ENCODE measurements around the gene ELFN1. TPM values are rescaled to one million over a fixed set of nuclear protein-coding genes. Genes with fewer than 3 reads are reported as not detected.

ELFN1 gene
- total RNA-seq, 1 donor from 2014 or later, result not detected

DNA sequence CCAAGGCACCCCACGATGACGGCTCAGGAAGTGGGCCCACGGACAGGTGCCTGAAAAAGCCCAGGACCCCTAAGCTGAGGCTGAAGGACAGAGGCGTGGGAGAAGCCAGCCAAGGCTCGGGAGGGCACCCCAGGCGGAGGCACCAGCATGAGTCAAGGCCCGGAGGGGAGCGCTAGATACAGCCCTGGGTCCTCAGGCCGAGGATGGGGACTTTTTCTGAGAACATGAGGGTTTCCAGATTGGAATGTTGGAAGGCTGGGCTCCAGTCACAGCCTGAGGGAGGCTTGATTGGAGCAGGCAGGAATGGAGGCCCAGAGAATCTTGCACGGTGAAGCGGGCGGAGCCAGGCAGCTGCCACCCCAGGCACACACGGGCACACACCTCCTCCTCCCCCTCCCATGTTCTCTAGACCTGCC is 19.0 kb upstream of the ELFN1 start:
- Mint-ChIP-seq H3K36me3 (ENCODE audit: low read depth) (no peaks in the 10 kb centered on the region), H3K27ac (no peak overlapping the region), H3K27me3 (peaks cover 26% of the 10 kb centered on the region), H3K4me3 (no peak overlapping the region), H3K4me1 (no peaks in the 10 kb centered on the region), H3K9me3 (no peaks in the 10 kb centered on the region)
- ChIA-PET POLR2A (no interaction called here), CTCF (no interaction called here)
- intact Hi-C loops (cut with micrococcal nuclease), result no loop called here
- no peak for TF ChIP-seq CTCF (IDR thresholded peaks at IDR 0.05)
- ATAC-seq (ENCODE audit: low read depth) (no peak), DNase-seq (no peak)

GRCh38 chr7:1651891-1652290 is 18.2 kb upstream of the ELFN1 start:
- intact Hi-C loops (cut with micrococcal nuclease), result no loop called here
- ChIA-PET POLR2A (no interaction called here), CTCF (no interaction called here)
- H3K4me3 Mint-ChIP-seq, result no peak overlapping the region
- TF ChIP-seq CTCF (IDR thresholded peaks at IDR 0.05), result no peak
- H3K9me3 Mint-ChIP-seq, result no peaks in the 10 kb centered on the region
- no peaks in the 10 kb centered on the region for H3K36me3 Mint-ChIP-seq (ENCODE audit: low read depth)
- H3K27ac Mint-ChIP-seq, result no peak overlapping the region
- no peak for ATAC-seq (ENCODE audit: low read depth)
- H3K4me1 Mint-ChIP-seq, result no peaks in the 10 kb centered on the region
- H3K27me3 Mint-ChIP-seq, result peaks cover 34% of the 10 kb centered on the region
- no peak for DNase-seq

- TF ChIP-seq CTCF (IDR thresholded peaks at IDR 0.05), result no peak
- H3K4me1 Mint-ChIP-seq, result no peaks in the 10 kb centered on the region
- no peak overlapping the region for H3K27ac Mint-ChIP-seq
- peaks cover 37% of the 10 kb centered on the region for H3K27me3 Mint-ChIP-seq
- H3K36me3 Mint-ChIP-seq (ENCODE audit: low read depth), result no peaks in the 10 kb centered on the region
- POLR2A ChIA-PET, result no interaction called here
- intact Hi-C loops (cut with micrococcal nuclease), result no loop called here
- DNase-seq, result no peak
- no peaks in the 10 kb centered on the region for H3K9me3 Mint-ChIP-seq
- CTCF ChIA-PET, result no interaction called here
- H3K4me3 Mint-ChIP-seq, result no peak overlapping the region
- no peak for ATAC-seq (ENCODE audit: low read depth)
These were observed 16.6 kb upstream of the ELFN1 start for GRCh38 chr7:1653500-1653899.

- Mint-ChIP-seq H3K9me3 (no peaks in the 10 kb centered on the region), H3K27me3 (peaks cover 36% of the 10 kb centered on the region), H3K4me3 (no peak overlapping the region), H3K27ac (no peak overlapping the region), H3K4me1 (no peaks in the 10 kb centered on the region), H3K36me3 (ENCODE audit: low read depth) (no peaks in the 10 kb centered on the region)
- ChIA-PET POLR2A (no interaction called here), CTCF (no interaction called here)
- DNase-seq (no peak), ATAC-seq (ENCODE audit: low read depth) (no peak)
- TF ChIP-seq CTCF (IDR thresholded peaks at IDR 0.05), result no peak
- intact Hi-C loops (cut with micrococcal nuclease), result no loop called here
These were observed 16.0 kb upstream of the ELFN1 start for GRCh38 chr7:1654111-1654510.

GRCh38 chr7:1654738-1655475 is 15.2 kb upstream of the ELFN1 start:
- Mint-ChIP-seq H3K4me1 (no peaks in the 10 kb centered on the region), H3K27ac (no peak overlapping the region), H3K9me3 (no peaks in the 10 kb centered on the region), H3K27me3 (peaks cover 34% of the 10 kb centered on the region), H3K36me3 (ENCODE audit: low read depth) (no peaks in the 10 kb centered on the region), H3K4me3 (no peak overlapping the region)
- no peak for TF ChIP-seq CTCF (IDR thresholded peaks at IDR 0.05)
- DNase-seq, result no peak
- ATAC-seq (ENCODE audit: low read depth), result no peak
- intact Hi-C loops (cut with micrococcal nuclease), result no loop called here
- POLR2A ChIA-PET, result no interaction called here
- CTCF ChIA-PET, result no interaction called here

Measured in activated B cell treated with CpG ODN at 0.5 μM for 24 hours (primary cell).